Dedifferentiated amniotic fluid mesenchymal stem cell (primary cell): ENCODE results near the gene SND1.

Experiments
- DNase-seq: peaks from one replicate; pipeline ENCODE4 v3.0.0-alpha.2; 2016; ENCODE audit errors: extremely low spot score

Gene SND1

DNA sequence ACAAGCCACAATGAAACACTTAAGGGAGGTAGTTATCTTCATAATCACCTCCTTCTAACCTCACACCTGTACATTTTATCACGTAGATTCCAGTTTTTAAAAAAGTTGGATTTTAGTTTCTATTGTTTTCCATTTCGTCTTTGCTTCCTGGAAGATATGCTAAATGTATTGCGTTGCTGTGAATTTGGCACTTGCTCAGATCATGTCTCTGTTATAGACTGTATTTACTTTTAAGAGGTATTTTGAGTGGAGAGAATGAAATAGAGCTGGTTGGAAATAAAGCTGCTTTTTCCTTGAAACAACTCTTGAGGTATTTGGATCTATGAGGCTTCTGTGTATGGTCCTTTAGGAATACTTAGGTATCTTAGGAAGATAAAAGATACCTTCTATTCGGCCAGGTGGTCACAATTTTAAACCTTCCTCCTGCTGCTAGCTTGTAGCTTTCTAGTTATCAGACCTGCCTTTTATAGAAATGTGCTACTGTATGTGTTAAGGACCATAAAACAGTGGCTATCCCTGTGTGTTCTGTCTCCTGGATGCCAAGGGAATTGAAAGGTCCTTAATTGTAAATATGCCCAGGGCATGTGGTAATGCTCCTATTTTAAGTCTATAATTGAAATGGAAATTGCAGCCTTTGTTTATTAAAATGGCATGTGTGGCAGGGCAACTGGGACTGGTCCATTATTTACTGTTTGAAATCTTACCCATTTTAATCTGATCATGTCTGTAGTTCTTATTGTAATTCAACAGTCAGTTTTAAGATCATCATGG lies 147.7 kb downstream of the SND1 start:
- DNase-seq: no peak

DNA sequence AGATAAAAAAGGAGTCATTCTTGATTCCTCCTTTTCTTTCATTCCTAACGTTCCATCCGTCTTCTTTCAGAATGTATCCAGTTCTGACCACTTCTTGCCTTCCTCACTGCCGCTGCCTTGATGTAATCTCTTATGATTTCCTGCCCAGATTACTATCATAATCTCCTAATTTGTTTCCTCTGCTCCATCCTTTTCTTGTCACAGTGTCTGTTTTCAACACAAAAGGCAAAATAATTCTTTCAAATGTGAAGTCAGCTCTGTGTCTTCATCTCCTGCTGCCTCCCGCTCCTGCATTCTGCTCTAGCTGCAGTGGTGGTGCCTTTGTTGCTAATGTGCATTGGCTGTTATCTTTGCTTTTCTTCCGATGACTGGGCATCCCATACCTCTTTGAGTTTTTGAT lies 150.9 kb downstream of the SND1 start:
- no peak for DNase-seq

DNA sequence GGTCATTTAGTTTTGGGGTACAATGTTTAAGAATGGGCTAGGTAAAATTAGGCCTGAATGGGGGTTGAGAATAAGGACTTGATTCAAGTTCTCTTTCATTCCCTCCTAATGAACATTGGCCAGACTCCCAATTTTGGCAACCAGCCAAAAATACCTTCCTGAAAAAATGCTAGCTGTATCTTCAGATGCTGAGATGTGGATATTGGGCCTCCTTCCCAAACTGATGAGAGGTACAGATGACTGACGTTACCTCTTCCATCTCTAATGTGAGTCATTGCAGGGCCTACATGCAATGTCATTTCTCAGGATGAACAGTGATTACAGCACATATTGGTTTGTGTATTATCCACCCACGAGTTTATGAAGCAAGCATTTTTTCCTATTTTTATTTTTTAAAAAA lies 151.6 kb downstream of the SND1 start:
- no peak for DNase-seq

DNA sequence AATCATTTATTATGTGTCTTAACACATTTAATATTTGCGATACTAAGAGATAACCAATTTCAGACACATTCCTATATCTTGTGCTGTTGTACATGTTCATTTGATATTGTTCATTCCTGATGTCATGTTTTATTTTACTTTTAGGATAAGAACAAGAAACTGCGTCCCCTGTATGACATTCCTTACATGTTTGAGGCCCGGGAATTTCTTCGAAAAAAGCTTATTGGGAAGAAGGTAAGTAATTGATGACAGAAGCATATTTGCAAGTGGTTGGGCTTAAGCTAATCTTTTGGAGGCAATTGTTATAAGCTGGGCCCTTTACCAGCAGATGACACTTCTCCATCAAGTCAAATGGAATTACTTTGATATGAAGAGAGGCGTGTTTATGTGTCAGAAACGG lies 155.3 kb downstream of the SND1 start:
- no peak for DNase-seq

DNA sequence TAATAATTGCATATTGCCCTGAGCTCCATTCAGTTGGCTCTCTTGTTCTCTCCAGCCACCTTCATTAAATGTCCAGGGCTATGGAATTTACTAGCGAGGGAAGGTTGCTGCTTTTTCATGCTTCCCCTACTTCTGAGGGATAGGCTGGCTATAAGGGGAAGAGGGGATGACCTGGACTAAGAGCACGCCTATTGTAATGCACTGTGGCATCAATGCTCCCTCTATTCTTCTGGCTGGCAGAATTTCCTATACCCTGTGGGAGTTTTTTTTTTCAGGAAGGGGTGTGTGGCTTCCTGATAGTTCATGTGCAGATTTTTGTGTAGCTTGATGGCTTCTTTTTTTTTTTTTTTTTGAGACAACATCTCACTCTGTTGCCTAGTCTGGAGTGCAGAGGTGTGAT lies 155.8 kb downstream of the SND1 start:
- DNase-seq: no peak

DNA sequence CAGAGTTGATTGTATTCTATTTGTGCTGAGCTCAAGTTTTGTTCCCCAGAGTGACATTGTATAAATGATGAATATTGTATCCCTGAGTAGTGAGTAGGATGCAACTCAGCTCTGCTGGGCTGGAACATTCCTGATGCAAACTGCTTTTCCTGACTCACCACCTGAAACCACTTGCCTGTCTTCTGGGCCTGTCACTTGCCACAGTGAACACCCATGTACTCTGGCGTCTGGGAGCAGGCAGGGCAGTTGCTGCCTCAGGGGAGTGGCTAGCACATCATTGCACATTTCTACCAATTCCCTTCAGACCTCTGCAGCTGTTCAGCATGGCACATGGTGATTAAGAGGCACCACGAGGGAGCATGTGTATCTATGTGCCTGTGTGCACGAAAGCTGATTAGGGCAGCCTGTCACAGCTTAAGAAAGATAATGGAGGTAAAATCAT lies 157.3 kb downstream of the SND1 start:
- no peak for DNase-seq

DNA sequence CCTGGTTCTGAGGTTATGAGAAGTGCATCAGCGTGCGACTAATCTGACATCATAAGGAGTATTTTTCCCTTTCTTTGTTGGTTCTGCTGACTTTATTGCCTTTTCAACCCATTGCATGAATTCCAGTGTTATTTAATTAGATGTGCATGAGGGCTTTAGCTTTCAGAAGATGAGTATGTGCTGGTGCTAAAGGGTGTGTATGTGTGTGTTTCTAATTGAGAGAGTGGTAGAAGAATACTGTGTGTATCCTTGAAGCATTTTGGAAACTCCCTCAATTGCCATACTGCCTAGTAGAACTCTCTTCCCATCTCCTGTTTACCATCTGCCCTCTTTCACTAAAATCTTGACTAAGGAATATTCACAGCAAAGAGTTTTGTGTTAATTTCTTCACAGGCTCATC lies 158.1 kb downstream of the SND1 start:
- DNase-seq: no peak

DNA sequence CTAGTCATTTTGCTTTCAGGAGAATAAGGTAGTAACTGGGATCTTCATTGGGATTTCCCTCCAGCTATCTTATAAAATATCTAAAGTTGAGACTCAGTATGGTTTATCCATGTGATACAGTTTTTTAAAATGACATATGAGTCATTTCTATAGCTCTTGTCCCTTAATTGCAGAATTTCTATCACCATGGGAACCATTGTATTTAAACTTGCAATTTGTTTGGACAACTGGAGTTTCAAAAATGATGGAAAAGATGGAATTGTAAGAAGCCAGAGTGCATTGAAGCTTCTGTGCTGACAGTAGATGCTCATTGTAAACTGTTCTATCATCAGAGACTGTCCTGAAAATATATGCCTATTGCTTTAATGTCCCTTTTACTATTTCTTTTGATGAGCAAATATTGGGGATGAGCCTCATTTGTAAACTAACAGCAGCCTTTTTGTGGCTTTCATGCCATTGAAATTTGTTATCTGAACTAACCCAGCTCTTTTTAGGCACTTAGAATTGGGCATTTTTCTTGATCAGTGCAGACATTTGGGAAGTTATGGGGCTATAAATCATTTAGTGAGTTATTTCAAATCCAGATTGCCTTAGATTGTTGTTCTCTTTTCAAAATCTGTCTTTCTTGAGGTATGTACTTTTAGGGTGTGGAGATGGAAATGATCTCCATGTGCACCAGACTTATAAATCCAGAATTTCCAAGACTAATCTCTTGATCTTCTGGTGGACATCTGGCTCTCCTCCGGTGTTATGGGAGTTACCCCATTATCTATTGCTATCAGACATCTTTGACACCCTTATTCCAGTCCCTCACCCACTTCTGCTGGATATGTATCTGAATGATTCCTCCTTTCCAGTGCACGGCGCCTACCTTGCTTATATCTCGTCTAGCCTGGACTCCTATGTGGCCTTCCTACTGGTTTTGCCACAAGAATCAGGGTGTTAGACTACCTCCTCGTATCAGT lies 159.0 kb downstream of the SND1 start:
- DNase-seq: no peak

DNA sequence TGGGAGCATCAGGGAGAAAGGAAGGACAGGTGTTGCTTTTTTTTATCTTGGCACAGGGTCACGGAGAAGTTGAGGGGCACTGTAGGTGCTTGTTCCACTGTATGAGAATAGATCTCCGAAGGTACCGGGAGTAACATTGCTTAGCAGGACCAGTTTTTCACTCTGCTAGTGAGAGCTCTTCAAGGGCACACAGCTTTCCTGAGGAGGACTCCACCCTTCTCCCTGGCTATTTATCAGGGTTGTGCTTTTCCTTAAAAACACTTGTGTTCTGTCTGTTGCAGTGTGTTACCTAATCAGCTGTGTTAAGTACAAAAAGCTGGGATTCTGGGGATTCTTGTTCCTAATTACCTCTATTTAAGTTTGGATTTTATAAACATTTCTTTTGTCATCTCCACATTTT lies 160.5 kb downstream of the SND1 start:
- DNase-seq: no peak

DNA sequence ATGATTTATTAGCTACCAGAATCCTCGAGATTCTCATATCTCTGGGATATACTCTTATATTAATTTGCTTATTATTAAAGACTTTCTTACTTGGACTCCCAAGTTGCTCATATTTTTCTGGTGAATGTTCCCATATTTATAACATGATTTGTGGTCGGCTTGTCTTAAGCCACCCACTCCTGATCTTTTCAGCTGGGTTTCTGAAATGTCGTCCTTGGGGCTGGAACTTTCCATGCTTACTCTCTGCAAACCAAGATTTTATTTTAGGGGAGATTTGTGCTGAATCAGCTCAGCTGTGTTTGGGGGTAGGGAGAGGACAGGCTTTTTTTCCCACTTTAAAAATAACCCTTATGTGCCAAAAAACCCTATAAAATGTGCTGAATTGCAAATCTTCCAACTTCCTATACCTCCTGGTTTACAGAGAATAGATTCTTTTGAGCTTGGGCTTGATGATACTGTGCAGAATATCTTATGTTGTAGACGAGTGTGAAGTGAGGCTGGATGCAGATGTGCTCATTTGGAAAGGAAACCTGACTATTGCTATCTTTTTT lies 162.1 kb downstream of the SND1 start:
- no peak for DNase-seq

DNA sequence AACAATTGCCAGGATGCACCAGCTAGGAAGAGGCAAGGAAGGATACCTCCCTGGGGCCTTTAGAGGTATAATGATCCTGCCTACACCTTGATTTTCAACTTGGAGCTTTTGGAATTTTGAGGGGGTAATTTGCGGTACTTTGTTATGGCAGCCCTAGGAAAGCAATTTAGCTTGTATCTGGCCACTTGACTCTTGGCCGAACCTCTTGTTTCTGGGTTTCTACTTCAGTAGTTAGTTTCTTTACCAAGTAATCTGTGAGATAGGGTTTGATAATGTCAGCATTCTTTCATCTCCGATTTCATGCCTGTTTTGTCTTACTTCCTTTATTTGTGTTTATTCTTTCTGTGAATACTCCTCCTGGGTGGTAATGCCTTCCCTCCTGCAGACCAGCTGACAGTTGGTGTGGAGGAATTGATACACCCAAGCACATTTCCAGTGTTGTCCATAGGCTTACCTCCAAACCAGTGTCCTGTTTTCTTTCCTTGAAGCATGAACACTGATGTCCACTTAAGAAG lies 163.7 kb downstream of the SND1 start:
- no peak for DNase-seq

DNA sequence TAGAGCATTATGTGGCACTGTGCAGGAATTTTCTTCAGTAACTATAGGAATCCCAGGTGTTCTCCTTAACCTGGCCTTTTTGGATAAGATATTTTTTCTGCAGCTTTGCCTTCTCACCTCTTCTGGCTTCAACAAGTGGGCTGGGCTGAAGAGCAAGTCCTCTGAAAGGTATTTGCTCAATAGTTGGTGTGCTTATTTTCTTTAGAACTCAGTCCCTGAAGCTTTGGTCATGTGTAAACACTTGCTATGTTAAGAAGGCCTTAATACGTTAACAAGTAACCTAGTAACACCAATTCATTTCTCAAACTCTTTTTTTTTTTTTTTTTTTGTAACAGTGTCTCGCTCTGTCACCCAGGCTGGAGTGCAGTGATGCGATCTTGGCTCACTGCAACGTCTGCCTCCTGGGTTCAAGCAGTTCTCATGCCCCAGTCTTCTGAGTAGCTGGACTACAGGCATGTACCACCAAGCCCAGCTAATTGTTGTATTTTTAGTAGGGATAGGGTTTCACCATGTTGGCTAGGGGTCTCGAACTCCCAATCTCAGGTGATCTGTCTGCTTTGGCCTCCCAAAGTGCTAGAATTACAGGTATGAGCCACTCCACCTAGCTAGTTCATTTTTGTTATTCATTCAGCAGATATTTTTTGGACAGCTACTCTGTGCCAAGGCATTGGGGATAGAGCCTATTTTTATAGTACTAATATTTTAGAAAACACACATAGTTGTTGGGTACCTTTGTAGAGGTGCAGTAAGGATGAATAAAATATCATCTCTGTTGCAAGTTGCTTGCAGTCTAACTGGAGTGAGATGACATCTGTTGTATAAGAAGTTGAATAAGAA lies 164.6 kb downstream of the SND1 start:
- no peak for DNase-seq

DNA sequence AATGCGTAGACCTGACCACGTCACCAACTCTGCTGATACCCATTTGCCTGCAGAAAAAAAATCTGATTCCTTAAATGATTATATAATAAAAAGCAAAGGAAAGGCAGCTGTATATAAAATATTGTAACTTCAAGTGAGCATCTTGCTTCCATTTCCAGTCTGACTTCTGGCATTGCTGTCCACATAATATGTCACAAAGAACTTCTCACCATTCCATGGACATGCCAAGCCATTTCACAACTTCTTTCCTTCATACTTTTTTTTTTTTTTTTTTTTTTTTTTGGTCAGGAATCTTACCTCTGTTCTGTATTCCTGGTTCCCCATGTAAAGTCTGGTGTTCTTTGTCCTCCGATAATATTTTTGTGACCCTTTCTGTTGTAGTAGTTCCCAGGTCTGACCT lies 165.5 kb downstream of the SND1 start:
- DNase-seq: no peak

DNA sequence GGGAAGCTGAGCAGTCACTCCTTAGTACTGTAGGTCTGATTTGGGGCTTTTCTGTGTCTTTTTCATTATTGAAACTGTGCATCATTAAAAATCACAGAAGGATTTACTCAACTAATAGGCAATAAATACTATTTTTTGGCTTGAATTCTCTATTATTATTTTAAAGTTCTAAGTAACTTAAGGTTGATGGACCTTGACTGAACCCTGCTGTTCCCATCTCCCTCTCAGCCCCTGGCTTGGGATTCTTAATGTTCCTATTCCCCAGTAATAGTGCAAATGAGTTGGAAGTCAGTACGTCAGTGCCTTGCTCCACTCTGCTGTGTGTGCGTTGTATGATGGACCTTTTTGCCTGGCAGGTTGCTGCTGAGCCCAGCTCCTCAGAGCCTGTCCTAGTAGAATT lies 166.3 kb downstream of the SND1 start:
- no peak for DNase-seq

DNA sequence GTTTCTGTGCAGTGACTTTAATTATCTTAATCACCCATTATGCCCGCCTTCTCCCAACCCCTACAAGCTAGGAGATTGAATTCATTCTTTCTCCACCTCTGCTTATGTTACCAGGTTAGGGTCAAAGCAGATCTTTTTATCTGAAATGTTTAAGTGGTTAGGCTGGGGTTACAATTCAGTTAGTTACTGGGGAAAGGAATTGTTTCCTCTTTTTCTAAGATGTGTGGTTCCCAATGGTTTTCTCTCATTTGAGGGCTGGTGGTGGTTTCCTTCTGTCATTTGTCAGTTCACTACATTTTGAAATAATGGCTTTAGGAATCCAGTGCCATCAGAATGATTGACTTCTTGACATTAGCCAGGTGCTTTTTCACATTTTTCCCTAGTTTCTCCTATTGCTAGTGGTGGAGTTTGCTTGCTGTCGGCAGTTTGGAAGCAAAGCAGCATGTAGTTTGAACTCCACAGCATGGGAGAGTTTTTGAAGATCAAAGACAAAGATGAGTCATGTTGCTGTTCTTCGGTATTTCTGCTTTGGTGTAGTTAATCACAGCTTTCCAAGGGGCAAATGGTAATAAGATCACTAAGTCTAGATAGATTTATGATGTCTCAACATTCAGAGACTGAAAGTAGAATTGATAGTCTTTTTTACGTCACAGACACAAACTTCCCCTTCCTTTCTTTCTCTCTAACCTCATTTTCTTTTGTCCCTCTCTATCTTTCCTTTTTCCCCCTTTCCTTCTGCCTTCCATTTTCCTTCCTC lies 168.2 kb downstream of the SND1 start:
- DNase-seq: no peak

DNA sequence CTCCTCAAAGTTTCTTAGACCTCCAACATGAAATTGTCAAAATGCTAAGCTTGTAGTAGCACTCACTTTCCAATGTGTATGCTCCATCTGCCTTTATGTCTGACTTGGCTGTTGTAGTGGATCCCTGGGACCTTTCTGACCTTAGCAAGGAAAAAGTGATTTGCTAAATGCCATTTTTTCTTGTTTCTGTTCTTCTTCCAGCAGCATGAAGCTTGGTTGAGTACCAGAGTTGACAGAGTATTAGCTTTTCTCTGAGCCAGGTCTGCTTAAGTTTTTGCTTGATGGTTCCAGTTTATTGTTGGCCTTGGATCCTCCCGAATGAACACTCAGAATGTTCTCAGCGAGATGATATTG lies 168.7 kb downstream of the SND1 start:
- no peak for DNase-seq

DNA sequence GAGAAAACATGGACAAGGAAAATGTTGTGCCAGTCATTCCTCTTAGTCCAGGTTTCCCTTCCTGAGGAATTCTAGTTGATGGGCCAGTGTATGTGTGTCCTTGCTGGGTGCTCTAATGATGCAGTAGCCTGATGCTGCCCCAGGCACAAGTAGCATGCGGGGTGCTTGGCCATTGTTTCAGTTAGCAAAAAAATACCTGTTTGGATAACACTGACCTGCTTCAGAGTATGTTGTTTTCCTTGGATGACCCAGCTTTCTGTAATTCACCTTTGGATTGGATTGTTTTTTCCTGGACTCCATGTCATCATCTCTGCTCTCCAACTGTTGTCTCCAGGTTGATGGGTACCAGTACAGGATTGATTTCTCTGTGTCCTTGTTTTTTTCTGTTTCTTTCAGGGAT lies 169.2 kb downstream of the SND1 start:
- DNase-seq: no peak

DNA sequence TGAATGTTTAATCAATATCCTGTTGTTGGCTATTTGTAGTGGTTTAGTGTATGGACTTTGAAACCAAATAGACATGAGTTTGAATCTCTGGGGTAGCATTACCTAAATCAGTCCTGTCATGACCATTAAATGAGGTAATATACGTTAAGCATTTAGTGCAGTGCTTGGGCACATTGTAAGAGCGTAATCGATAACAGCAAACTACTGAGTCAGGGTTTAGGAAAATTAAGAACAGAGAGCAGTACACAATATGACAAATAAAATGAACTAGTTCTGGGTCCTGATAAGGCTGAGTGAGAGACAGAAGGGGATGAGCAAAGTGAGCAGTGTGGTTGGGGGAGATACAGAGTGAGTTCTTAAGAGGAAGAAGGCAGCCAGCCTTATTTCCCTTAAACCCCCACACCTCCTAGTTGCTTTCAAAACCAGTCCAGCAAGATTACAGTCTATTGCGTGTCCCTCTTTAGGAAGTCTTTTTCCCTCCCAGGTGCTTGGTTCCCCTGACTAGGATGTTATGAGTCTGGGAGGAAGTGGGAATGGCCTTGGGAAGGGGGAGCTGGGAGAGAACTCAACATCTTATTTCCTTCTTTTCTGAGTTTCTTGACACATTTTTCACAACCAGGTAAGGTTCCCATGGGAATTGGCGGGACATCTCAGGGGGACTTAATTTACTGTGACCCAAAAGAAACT lies 171.0 kb downstream of the SND1 start:
- no peak for DNase-seq

DNA sequence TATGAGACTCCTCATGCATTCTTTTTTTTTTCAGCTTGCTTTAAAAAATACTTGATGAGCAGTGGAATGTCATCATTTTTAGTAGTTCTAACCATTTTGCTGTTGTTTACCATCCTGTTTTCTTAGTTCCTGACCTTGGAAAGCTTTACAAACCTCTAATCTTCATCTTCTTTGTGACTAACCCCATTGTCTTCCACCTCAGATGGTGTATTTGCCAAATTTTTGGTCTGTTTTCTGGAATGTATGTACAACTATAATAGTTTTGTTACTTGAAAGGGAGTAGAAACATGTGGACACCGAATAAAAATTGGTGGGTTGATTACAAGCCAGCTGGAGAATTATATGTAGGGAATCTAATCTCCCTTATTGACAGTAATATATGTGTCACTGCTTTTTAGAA lies 172.7 kb downstream of the SND1 start:
- no peak for DNase-seq

DNA sequence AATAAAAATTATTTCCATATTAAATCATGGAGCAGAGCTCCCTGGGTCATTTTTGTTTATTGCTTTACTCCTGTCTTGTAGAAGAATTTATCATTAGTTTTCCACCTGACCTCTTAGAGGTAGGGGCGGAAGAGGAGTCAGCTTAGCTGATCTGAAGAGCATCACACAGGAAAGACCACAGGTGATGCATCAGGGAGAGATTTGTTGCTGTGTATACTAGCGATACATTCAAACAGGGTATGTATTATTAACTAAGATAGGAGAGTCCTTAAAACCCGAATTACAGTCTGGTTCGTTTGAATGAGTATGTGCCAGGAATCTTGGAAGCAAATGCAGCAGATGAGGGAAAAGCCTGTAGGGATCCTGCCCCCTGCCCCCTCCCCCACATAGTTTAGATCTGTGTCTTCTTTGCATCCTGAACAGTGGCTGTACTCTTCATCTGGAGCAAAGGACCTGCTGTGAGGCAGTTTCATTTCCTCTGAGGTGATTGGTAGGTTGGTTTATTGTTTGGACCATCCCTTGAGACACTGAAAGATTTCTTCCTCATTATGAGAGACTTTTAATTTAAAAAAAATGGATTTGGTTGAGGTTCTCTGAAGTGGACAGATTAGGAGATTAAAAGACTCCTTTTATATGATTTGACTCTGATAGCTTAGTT lies 177.0 kb downstream of the SND1 start:
- no peak for DNase-seq
